Stromal cell of bone marrow (primary cell): ENCODE data around the gene TEX264.
"Not testable (repeated sequence)": the region's sequence is repeated elsewhere in the genome, so short reads cannot be mapped to it uniquely, and the experiment has no call there.

Source experiments
- DNase-seq: peaks from one replicate; pipeline ENCODE4 v3.0.0-alpha.2; 2012; ENCODE audit warnings: low read depth

TEX264 gene

DNA sequence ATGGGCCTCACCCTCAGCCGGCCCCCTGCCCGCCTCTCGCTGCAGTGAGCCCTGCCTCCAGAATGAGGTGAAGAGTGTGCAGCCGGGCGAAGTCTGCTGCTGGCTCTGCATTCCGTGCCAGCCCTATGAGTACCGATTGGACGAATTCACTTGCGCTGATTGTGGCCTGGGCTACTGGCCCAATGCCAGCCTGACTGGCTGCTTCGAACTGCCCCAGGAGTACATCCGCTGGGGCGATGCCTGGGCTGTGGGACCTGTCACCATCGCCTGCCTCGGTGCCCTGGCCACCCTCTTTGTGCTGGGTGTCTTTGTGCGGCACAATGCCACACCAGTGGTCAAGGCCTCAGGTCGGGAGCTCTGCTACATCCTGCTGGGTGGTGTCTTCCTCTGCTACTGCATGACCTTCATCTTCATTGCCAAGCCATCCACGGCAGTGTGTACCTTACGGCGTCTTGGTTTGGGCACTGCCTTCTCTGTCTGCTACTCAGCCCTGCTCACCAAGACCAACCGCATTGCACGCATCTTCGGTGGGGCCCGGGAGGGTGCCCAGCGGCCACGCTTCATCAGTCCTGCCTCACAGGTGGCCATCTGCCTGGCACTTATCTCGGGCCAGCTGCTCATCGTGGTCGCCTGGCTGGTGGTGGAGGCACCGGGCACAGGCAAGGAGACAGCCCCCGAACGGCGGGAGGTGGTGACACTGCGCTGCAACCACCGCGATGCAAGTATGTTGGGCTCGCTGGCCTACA, 44.4 kb downstream of the TEX264 start:
- no peak for DNase-seq

- no peak for DNase-seq
Observed at GRCh38 chr3:51715977-51716294, 44.9 kb downstream of the TEX264 start.

DNA sequence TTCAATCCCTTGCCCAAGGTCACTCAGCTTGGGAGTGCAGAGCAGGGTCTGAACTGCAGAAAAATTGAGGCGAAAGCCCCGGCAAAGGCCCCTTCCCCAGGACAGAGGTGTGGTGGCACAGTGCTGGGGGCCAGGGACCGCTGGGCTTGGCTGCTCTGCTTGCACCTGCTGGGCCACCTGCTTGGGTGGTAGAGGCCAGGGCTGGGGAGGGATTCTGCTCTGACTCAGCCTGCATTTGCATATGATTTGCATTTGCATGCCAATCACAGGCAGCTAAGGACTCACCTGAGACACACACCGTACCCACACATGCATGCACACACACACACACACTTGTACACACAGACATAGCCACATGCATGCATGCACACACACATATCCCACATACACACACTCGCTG, 45.8 kb downstream of the TEX264 start:
- DNase-seq = no peak

DNA sequence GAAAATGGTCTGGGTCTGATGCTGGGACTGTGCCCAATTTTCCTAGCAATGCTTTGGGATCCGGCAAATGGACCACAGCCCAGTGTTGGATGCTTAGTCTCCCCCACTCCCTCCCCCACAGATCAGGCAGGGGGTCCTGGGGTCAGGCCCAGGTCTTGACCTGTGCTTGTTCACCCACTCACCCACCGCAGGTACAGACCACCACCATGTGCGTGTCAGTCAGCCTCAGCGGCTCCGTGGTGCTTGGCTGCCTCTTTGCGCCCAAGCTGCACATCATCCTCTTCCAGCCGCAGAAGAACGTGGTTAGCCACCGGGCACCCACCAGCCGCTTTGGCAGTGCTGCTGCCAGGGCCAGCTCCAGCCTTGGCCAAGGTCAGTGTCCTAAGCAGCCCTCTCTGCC, 46.4 kb downstream of the TEX264 start:
- no peak for DNase-seq

DNA sequence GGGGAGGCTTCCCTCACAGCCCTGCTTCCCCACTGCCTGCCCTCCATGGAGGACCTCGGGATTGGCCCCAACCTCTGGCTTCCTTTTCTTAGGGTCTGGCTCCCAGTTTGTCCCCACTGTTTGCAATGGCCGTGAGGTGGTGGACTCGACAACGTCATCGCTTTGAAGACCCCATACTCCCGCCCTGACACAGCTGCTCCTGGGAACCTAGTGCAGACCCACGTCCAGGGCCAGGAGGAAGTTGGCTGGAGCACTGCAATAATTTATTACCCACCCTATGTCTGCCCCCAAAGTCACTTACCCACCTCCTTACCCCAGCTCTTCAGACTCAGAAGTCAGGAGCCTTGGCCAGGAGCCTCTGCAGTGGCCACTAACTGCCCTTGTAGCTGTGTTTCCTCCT, 46.9 kb downstream of the TEX264 start:
- no peak for DNase-seq

GRCh38 chr3:51718547-51719409, 47.7 kb downstream of the TEX264 start:
- peak; percentile 6 for DNase-seq

DNA sequence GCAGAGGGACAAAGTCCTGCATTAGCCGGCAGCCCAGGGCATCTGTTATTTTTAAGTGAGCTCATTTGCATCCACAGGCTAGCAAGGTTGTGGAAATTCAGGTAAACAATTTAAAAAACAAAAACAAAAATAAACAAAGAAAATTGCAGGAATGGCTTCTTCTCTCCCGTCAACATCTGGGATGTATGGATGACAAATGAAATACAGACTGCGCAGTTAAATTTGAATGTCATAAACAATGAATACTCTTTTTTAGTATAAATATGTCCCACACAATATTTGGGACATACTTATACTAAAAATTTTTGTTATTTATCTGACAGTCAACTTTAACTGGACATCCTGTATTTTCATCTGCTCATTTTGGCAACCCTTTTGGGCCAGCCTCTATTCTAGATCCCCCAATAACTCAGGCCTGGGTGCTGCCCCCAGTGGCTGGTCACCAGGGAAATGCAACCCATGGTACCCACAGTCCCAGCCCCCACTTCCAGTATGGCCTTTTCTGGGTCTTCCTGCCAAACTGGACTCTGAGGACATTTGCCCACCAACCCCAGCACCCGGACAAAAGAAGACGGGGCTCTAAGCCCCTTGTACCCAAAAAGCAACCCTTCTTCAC, 48.5 kb downstream of the TEX264 start:
- no peak for DNase-seq

- no peak for DNase-seq
Observed at GRCh38 chr3:51720292-51721061, 49.4 kb downstream of the TEX264 start.

DNA sequence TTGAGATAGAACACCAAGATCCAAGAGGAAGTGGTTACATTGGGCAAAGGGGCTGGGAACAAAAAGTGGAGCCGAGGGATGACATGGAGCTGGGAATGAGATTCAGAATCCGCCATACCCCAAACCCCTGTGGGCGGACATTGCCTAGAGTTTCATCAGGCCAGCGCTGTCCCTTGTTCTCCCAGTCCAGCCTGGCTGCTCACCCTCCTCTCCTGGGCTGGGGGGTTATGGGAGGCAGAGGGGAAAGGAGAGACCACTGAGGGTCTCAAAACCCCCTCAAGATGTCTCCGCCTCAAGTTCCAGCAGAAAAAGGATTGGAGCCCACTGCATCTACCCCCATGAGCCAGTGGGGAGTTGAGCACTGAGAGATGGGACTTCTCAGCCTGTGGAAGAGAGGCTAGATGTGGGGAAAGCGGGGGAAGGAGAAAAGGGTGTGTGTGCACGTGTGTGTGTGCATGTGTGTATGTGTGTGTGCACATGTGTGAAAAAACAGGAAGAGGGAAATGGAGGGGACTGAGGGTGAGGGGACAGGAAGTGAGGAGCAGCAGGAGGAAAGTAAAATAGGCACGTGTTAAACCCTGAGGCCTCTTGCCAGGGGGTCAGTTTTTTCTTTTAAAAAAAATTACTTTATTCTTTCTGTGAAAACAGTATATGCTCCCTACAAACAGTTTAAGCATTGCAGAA, 50.2 kb downstream of the TEX264 start:
- DNase-seq = no peak

GRCh38 chr3:51722362-51722761, 51.3 kb downstream of the TEX264 start:
- DNase-seq = no peak

- DNase-seq = no peak
Observed at GRCh38 chr3:51727500-51727899, 56.4 kb downstream of the TEX264 start.

- no peak for DNase-seq
Observed at GRCh38 chr3:51729042-51729633, 58.1 kb downstream of the TEX264 start.

- no peak for DNase-seq
Observed at GRCh38 chr3:51733859-51734571, 63.0 kb downstream of the TEX264 start.

DNA sequence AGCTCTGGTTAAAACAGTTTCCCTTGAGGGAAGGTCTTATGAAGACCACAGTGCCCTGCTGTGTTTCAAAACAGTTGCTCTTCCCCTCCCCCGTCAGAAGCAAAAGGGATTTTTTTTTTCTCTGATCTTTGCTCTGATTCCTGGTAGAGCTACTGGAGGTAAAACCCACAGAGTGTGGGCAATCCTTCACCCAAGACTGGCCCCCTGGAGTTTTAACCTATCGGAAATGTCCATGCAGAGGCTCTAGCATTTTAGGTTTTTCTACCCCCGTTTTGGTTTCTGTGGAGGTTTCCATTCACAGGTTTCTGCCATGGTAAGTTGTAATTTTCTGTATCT, 63.5 kb downstream of the TEX264 start:
- no peak for DNase-seq

- DNase-seq = no peak
Observed at GRCh38 chr3:51735039-51735438, 64.0 kb downstream of the TEX264 start.

DNA sequence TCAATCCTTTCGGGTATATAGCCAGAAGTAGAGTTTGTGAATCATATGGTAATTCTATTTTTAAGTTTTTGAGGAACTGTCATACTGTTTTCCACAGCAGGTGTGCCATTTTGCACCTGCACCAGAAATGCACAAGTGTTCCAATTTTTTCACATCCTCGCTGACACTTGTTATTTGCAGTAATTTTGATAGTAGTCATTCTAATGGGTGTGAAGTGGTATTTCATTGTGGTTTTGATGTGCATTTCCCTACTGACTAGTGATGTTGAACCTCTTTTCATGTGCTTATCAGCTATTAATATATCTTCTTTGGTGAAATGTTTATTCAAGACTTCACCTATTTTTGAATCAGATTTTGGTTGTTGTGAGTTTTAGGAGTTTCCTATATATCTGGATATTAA, 64.9 kb downstream of the TEX264 start:
- DNase-seq = no peak

- DNase-seq = no peak
Observed at GRCh38 chr3:51739110-51739509, 68.1 kb downstream of the TEX264 start.

DNA sequence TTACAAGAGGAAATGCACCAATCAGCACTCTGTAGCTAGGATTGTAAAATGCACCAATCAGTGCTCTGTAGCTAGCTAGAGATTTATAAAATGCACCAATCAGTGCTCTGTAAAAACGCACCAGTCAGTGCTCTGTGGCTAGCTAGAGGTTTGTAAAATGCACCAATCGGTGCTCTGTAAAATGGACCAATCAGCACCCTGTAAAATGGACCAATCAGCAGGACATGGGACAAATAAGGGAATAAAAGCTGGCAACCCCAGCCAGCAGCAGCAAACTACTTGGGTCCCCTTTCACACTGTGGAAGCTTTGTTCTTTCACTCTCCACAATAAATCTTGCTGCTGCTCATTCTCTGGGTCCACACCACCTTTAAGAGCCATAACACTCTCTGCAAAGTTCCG, 71.3 kb downstream of the TEX264 start:
- not testable (repeated sequence) for DNase-seq

DNA sequence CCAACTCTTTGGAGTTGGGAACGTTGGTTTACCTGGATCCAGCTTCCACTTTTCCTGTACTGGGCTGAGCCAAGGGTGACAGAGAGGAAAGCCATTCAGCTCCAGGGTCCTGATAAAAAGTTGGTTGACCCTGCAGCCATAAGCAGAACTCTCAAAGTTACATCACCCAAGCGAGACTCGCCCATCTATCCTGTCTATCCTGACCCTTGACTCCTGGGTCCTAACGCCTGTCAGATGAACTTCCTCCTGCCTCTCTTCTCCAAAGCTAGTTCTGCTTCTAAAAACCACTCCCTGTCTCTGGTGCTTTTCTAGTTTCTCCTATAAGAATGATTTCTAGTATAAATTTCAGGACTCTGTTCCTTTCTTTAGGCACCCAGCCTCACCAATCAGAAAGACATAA, 71.9 kb downstream of the TEX264 start:
- DNase-seq = not testable (repeated sequence)

GRCh38 chr3:51747840-51748239, 76.8 kb downstream of the TEX264 start:
- DNase-seq = no peak

- no peak for DNase-seq
Observed at GRCh38 chr3:51748327-51748726, 77.3 kb downstream of the TEX264 start.
